Prostate gland (tissue), 2 donors: Measurements from ENCODE around the gene PMCH. TPM values are rescaled to one million over a fixed set of nuclear protein-coding genes. Genes with fewer than 3 reads are reported as not detected.

Source experiments
- DNase-seq: peaks from one replicate; pipeline ENCODE4 v3.0.0-alpha.2; 2019; ENCODE audit warnings: low spot score
- H3K27ac ChIP-seq, 2 donors: fragments of 200-600 bp; sonication (generic); 2 replicates each; pipeline ENCODE4 v1.5.1; 2017 to 2019
- H3K27me3 ChIP-seq: fragments of 200-600 bp; sonication (generic); replicated peaks from 2 replicates; pipeline ENCODE4 v1.5.1; 2019; ENCODE audit not compliant: insufficient read depth
- H3K36me3 ChIP-seq, 2 donors: fragments of 200-600 bp; sonication (generic); 1 replicate in 1 of 2; 2 replicates in 1 of 2; pipeline versions ENCODE4 v1.5.1 to v1.8.1; 2017 to 2019
- H3K4me1 ChIP-seq: fragments of 200-600 bp; sonication (generic); replicated peaks from 2 replicates; pipeline ENCODE4 v1.5.1; 2019
- H3K4me3 ChIP-seq, 2 donors: fragments of 200-600 bp; sonication (generic); 2 replicates each; pipeline ENCODE4 v1.5.1; 2017 to 2019
- H3K9me3 ChIP-seq: fragments of 200-600 bp; sonication (generic); 2 replicates; pipeline ENCODE4 v1.5.1; 2017
- CTCF ChIP-seq, 4 experiments: fragments of 200-600 bp in 2 of 4; fragments of 450-650 bp in 2 of 4; sonication (generic) in 2 of 4; IDR thresholded peaks; 1 replicate in 3 of 4; 2 replicates in 1 of 4; pipeline ENCODE4 v1.5.1; 2016 to 2019; ENCODE audit warnings: antibody characterized with exemption in 4 of 4, mild to moderate bottlenecking in 2 of 4, moderate library complexity in 2 of 4
- POLR2A ChIP-seq: fragments of 450-650 bp; IDR thresholded peaks from one replicate; pipeline ENCODE4 v1.6.1; 2016; ENCODE audit warnings: antibody characterized with exemption, mild to moderate bottlenecking
- POLR2AphosphoS5 ChIP-seq: sonication (generic); formaldehyde crosslinking; IDR thresholded peaks from one replicate; pipeline ENCODE4 v1.6.1; 2017; ENCODE audit warnings: antibody characterized with exemption
- WGBS: methylation state at CpG from one replicate; pipeline ENCODE4 v1.1.5; 2018; 5-methylcytosine and 5-hydroxymethylcytosine counted together
- intact Hi-C: fragments of 100-400 bp; cut with DNase I; formaldehyde crosslinking; loops from one replicate; pipeline ENCODE4 v1.14.2; 2022
- total RNA-seq, 2 donors: library from RNA; depleted of rRNA; stranded (reverse); fragments of >200 nt; gene quantifications; one replicate each; pipeline ENCODE4 v1.1.0, GENCODE V29; 2016

PMCH gene
- total RNA-seq, 2 donors from 2014 or later, result not detected

DNA sequence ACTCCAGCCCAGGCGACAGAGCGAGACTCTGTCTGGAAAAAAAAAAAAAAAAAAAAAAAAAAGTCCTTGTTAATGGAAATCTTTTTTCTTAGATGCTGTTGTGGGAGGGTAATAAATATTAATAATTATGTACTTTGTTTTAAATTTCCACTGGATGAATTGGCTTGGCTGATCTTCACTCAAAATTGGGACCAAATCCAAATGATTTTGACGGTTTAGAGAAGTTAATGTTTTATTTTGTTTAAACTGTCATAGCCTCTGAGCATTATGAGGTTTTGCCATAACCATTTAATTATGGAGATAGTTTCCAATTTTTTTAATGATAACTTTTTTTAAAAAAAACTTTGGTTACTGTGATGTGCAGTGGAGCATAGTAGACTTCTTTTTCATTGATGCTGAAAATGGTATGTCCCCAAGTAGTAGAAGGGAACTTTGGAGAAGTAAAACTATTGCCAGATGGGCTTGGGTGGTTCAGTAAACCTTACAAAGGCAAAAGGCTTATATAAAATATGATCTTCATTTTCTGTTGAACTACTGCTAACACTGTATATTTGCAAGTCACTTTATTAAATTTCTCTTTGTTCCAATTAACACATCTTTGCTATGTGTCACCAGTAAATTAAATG, 3.9 kb upstream of the PMCH start:
- WGBS, result 64% methylated on average over 3 of the region's 3 CpGs
- intact Hi-C loops, result no loop called here
- Histone ChIP-seq H3K27me3 (no peaks in the 10 kb centered on the region), H3K4me1 (no peaks in the 10 kb centered on the region), H3K4me3 (no peak overlapping the region), H3K27ac (no peak overlapping the region), H3K36me3 (no peaks in the 10 kb centered on the region), H3K9me3 (no peaks in the 10 kb centered on the region)
- DNase-seq, result no peak
- no peak for TF ChIP-seq CTCF (IDR thresholded peaks at IDR 0.05)
- no peak for TF ChIP-seq POLR2A
- TF ChIP-seq POLR2AphosphoS5, result no peak

DNA sequence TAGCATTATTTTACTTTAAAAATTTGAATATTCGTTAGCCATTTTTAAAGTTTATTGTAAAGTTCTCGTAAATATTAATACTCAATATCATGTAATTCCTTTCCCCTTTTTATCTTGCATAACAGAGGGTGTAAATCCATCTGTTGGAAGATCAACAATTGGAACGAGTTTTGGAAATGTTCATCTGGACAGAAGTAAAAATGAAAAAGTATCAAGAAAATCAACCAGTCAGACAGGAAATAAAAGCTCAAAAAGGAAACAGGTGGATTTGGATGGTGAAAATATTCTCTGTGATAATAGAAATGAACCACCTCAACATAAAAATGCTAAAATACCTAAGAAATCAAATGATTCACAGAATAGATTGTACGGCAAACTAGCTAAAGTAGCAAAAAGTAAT, 1.8 kb downstream of the PMCH start:
- WGBS, result 86% methylated on average over 4 of the region's 4 CpGs
- no peak for TF ChIP-seq POLR2AphosphoS5
- TF ChIP-seq CTCF (IDR thresholded peaks at IDR 0.05), result no peak
- intact Hi-C loops, result no loop called here
- DNase-seq, result no peak
- Histone ChIP-seq H3K36me3 (no peaks in the 10 kb centered on the region), H3K27me3 (no peaks in the 10 kb centered on the region), H3K4me3 (no peak overlapping the region), H3K4me1 (no peaks in the 10 kb centered on the region), H3K27ac (no peak overlapping the region), H3K9me3 (no peaks in the 10 kb centered on the region)

- TF ChIP-seq POLR2A (no peak), POLR2AphosphoS5 (no peak), CTCF (IDR thresholded peaks at IDR 0.05) (no peak)
- Histone ChIP-seq H3K4me3 (no peak overlapping the region), H3K36me3 (no peaks in the 10 kb centered on the region), H3K9me3 (no peaks in the 10 kb centered on the region), H3K4me1 (no peaks in the 10 kb centered on the region), H3K27me3 (no peaks in the 10 kb centered on the region), H3K27ac (no peak overlapping the region)
- no peak for DNase-seq
- WGBS, result 83% methylated on average over 2 of the region's 2 CpGs
- intact Hi-C loops, result no loop called here
Measured at GRCh38 chr12:102182635-102183034, 15.0 kb downstream of the PMCH start.

GRCh38 chr12:102174761-102175160, 22.9 kb downstream of the PMCH start:
- WGBS, result 88% methylated on average over 2 of the region's 2 CpGs
- no peaks in the 10 kb centered on the region for H3K27me3 ChIP-seq
- no peak for DNase-seq
- H3K36me3 ChIP-seq, result no peaks in the 10 kb centered on the region
- intact Hi-C loops, result no loop called here
- no peak for TF ChIP-seq POLR2AphosphoS5
- TF ChIP-seq POLR2A, result no peak
- TF ChIP-seq CTCF (IDR thresholded peaks at IDR 0.05), result no peak
- H3K4me3 ChIP-seq, result no peak overlapping the region
- H3K9me3 ChIP-seq, result no peaks in the 10 kb centered on the region
- no peak overlapping the region for H3K27ac ChIP-seq
- no peaks in the 10 kb centered on the region for H3K4me1 ChIP-seq

GRCh38 chr12:102174117-102174516, 23.5 kb downstream of the PMCH start:
- intact Hi-C loops, result no loop called here

More at GRCh38 chr12:102174117-102174516, 23.5 kb downstream of the PMCH start:
- TF ChIP-seq CTCF (IDR thresholded peaks at IDR 0.05) (no peak), POLR2A (no peak), POLR2AphosphoS5 (no peak)
- Histone ChIP-seq H3K27ac (no peak overlapping the region), H3K4me1 (no peaks in the 10 kb centered on the region), H3K4me3 (no peak overlapping the region), H3K27me3 (no peaks in the 10 kb centered on the region), H3K36me3 (no peaks in the 10 kb centered on the region), H3K9me3 (no peaks in the 10 kb centered on the region)
- 96% methylated on average over 2 of the region's 2 CpGs for WGBS
- no peak for DNase-seq
